GM06990 (cell line): ENCODE data around the gene RGL3.
A peak's percentile ranks its signal among the peaks of the same experiment; 100 is the strongest.

Experiments used
- DNase-seq: peaks from one replicate; pipeline ENCODE4 v3.0.0-alpha.2; 2011; ENCODE audit not compliant: insufficient read length; ENCODE audit errors: extremely low read depth
- H3K27me3 ChIP-seq: replicated peaks from 2 replicates; pipeline ENCODE4 v1.6.0; 2011; ENCODE audit warnings: low read length; ENCODE audit not compliant: control insufficient read depth, insufficient read depth
- H3K36me3 ChIP-seq: 2 replicates; pipeline ENCODE4 v1.5.1; 2011; ENCODE audit warnings: low read length; ENCODE audit not compliant: control insufficient read depth, insufficient read depth
- H3K4me3 ChIP-seq: replicated peaks from 2 replicates; pipeline ENCODE4 v1.5.1; 2011; ENCODE audit warnings: low read depth, mild to moderate bottlenecking, control low read depth, low read length
- TF ChIP-seq, protein P1 (sequence below): IDR thresholded peaks from 2 replicates; pipeline ENCODE4 v1.5.1; 2011; ENCODE audit warnings: low read length, control low read depth, mild to moderate bottlenecking, inconsistent platforms; ENCODE audit not compliant: insufficient read depth, poor library complexity, severe bottlenecking

The RGL3 gene

DNA sequence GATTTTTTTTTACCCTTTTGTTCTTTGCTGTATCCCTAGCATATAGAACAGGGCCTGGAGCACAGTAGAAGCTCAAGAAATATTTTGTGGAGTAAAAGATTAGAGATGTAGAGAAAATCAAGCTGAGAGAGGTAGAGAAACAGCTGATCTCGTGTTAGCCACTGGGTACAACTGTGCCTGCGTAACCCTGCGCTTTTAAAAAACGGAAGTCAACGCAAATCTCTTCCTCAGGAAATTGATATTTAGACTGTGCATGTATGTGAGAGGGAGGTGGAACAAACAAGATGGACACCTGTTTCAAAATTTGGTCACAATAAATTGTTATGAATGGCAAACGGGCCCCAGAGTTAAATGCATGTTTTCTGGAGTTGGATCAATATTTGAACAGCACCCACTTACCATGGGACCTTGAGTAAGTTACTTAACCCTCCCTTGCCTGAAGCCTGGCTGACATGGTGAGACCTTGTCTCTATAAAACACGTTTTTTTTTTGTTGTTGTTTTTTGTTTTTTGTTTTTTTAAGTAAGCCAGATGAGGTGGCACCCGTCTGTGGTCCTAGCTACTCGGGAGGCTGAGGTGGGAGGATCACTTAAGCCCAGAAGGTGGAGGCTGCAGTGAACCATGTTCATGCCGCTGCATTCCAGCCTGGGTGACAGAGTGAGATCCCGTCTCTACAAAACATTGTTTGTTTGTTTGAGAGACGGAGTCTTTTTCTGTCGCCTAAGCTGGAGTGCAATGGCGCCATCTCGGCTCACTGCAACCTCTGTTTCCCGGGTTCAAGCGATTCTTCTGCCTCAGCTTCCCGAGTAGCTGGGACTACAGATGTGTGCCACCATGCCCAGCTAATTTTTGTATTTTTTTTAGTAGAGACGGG, 31.7 kb downstream of the RGL3 start:
- H3K4me3 ChIP-seq, result no peak overlapping the region
- no peaks in the 10 kb centered on the region for H3K36me3 ChIP-seq
- H3K27me3 ChIP-seq, result no peaks in the 10 kb centered on the region; the same call in 1 of the 2 replicates
- TF ChIP-seq, protein P1, sequence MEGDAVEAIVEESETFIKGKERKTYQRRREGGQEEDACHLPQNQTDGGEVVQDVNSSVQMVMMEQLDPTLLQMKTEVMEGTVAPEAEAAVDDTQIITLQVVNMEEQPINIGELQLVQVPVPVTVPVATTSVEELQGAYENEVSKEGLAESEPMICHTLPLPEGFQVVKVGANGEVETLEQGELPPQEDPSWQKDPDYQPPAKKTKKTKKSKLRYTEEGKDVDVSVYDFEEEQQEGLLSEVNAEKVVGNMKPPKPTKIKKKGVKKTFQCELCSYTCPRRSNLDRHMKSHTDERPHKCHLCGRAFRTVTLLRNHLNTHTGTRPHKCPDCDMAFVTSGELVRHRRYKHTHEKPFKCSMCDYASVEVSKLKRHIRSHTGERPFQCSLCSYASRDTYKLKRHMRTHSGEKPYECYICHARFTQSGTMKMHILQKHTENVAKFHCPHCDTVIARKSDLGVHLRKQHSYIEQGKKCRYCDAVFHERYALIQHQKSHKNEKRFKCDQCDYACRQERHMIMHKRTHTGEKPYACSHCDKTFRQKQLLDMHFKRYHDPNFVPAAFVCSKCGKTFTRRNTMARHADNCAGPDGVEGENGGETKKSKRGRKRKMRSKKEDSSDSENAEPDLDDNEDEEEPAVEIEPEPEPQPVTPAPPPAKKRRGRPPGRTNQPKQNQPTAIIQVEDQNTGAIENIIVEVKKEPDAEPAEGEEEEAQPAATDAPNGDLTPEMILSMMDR, result no peak
- DNase-seq, result no peak

DNA sequence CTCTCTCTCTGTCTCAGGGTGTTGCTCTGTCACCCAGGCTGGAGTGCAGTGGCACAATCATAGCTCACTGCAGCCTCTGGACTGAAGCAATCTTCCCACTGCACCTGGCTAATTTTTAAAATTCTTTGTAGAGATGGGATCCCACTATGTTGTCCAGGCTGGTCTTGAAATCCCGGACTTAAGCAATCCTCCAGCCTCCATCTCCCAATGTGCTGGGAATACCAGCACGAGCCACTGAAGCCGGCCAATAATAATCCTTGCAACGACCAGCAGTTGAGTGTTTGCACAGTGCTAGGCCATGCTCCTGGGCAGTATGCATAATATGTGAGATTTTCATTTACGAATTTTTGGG, 34.4 kb downstream of the RGL3 start:
- DNase-seq, result no peak
- no peaks in the 10 kb centered on the region for H3K36me3 ChIP-seq
- TF ChIP-seq, protein P1, result no peak
- H3K4me3 ChIP-seq, result no peak overlapping the region
- no peaks in the 10 kb centered on the region; the same call in 1 of the 2 replicates for H3K27me3 ChIP-seq

DNA sequence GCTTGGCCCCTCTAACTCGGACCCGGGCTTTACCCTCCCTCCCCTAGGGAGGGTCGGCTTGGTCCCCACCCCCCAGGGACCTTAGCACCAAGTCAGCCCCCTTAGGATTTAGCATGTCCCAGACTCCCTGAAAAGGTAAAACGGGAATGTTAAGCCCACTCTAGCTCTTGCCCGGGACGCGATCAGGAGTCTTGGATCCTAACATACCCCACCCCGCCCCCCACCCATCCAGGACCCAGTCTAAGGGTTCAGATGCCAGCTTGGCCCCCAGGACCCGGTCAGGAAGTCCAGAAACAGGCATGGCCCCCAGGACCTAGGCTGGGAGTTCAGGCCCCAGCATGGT, 35.4 kb downstream of the RGL3 start:
- Histone ChIP-seq H3K4me3 (peak overlapping the region; percentile 5; the same call in 1 of the 2 replicates), H3K36me3 (no peaks in the 10 kb centered on the region), H3K27me3 (no peaks in the 10 kb centered on the region; the same call in 1 of the 2 replicates)
- TF ChIP-seq, protein P1, result no peak
- DNase-seq, result no peak

- no peaks in the 10 kb centered on the region; the same call in 1 of the 2 replicates for H3K36me3 ChIP-seq
- TF ChIP-seq, protein P1, result peak; percentile 86
- no peaks in the 10 kb centered on the region; the same call in 1 of the 2 replicates for H3K27me3 ChIP-seq
- DNase-seq, result peak; percentile 61
- H3K4me3 ChIP-seq, result peak overlapping the region; percentile 27
Measured at GRCh38 chr19:11382898-11383705, 36.0 kb downstream of the RGL3 start.

- peak; percentile 96 for DNase-seq
- TF ChIP-seq, protein P1, result peak; percentile 84
- Histone ChIP-seq H3K4me3 (peak overlapping the region; percentile 82), H3K36me3 (no peaks in the 10 kb centered on the region; the same call in 1 of the 2 replicates), H3K27me3 (no peaks in the 10 kb centered on the region; the same call in 1 of the 2 replicates)
Measured at GRCh38 chr19:11380653-11381537, 38.2 kb downstream of the RGL3 start.
